Adipocyte (in vitro differentiated cells): ENCODE data around the gene HPSE2.

Source experiments
- DNase-seq: peaks from one replicate; pipeline ENCODE4 v3.0.0-alpha.2; 2015; ENCODE audit warnings: low read depth
- H3K27me3 ChIP-seq: replicated peaks from 2 replicates; pipeline ENCODE4 v1.7.0; 2013; ENCODE audit warnings: mild to moderate bottlenecking, low read length, moderate library complexity; ENCODE audit not compliant: control insufficient read depth, insufficient read depth
- H3K36me3 ChIP-seq: 2 replicates; pipeline ENCODE4 v1.7.0; 2013; ENCODE audit warnings: low read length, mild to moderate bottlenecking, moderate library complexity; ENCODE audit not compliant: control insufficient read depth, insufficient read depth, severe bottlenecking
- H3K4me1 ChIP-seq: 2 replicates; pipeline ENCODE4 v1.7.0; 2013; ENCODE audit warnings: mild to moderate bottlenecking, low read length, moderate library complexity; ENCODE audit not compliant: control insufficient read depth, insufficient read depth
- H3K4me3 ChIP-seq: 2 replicates; pipeline ENCODE4 v1.7.0; 2013; ENCODE audit warnings: mild to moderate bottlenecking, low read length, moderate library complexity
- H3K9ac ChIP-seq: 2 replicates; pipeline ENCODE4 v1.7.0; 2013; ENCODE audit warnings: mild to moderate bottlenecking, low read length, moderate library complexity
- H3K9me3 ChIP-seq: 2 replicates; pipeline ENCODE4 v1.7.0; 2013; ENCODE audit warnings: mild to moderate bottlenecking, low read length, moderate library complexity; ENCODE audit not compliant: control insufficient read depth

The HPSE2 gene

GRCh38 chr10:98422182-98422581 lies 813.5 kb downstream of the HPSE2 start:
- Histone ChIP-seq H3K9me3 (no peaks in the 10 kb centered on the region), H3K27me3 (no peaks in the 10 kb centered on the region)
- no peak for DNase-seq

DNA sequence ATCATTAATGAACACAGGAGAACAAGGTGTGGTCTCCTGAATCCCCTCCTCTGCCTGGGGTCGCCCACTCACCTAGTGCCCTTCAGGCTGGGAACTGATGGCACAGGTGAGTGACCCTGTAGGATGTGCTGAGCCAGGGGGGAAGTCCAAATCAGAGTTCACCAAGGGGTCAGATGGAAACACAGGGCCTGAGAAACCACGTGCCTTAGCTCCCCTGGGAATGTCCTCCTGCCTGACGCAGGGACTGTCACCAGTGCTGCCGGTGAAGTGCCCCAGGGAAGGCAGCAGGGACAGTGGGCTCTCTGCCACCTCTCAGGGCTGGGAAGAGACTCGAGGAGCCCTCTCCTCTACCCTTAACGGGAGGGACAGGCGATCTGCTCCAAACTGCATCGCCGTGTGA lies 814.9 kb downstream of the HPSE2 start:
- no peaks in the 10 kb centered on the region for H3K27me3 ChIP-seq

More at GRCh38 chr10:98422182-98422581, 813.5 kb downstream of the HPSE2 start:
- Histone ChIP-seq H3K9ac (no peak overlapping the region), H3K36me3 (peaks cover 74% of the 10 kb centered on the region), H3K4me3 (no peak overlapping the region), H3K4me1 (no peaks in the 10 kb centered on the region)

GRCh38 chr10:98419469-98420261 lies 816.0 kb downstream of the HPSE2 start:
- Histone ChIP-seq H3K9ac (no peak overlapping the region), H3K9me3 (no peaks in the 10 kb centered on the region), H3K4me1 (peaks cover 11% of the 10 kb centered on the region), H3K27me3 (no peaks in the 10 kb centered on the region), H3K4me3 (no peak overlapping the region), H3K36me3 (peaks cover 71% of the 10 kb centered on the region)
- no peak for DNase-seq

More for the DNA sequence above, 814.9 kb downstream of the HPSE2 start:
- peaks cover 71% of the 10 kb centered on the region for H3K36me3 ChIP-seq
- no peak overlapping the region for H3K4me3 ChIP-seq
- no peaks in the 10 kb centered on the region for H3K9me3 ChIP-seq
- no peak for DNase-seq
- no peak overlapping the region for H3K9ac ChIP-seq
- H3K4me1 ChIP-seq = no peaks in the 10 kb centered on the region

GRCh38 chr10:98418665-98419468 lies 816.8 kb downstream of the HPSE2 start:
- DNase-seq = no peak
- peaks cover 67% of the 10 kb centered on the region for H3K36me3 ChIP-seq
- H3K9ac ChIP-seq = no peak overlapping the region
- no peaks in the 10 kb centered on the region for H3K9me3 ChIP-seq
- H3K4me1 ChIP-seq = peaks cover 19% of the 10 kb centered on the region
- no peak overlapping the region for H3K4me3 ChIP-seq
- no peaks in the 10 kb centered on the region for H3K27me3 ChIP-seq

GRCh38 chr10:98417973-98418664 lies 817.5 kb downstream of the HPSE2 start:
- Histone ChIP-seq H3K9me3 (no peaks in the 10 kb centered on the region), H3K27me3 (no peaks in the 10 kb centered on the region), H3K36me3 (peaks cover 59% of the 10 kb centered on the region), H3K9ac (no peak overlapping the region), H3K4me1 (peaks cover 20% of the 10 kb centered on the region), H3K4me3 (no peak overlapping the region)
- DNase-seq = no peak

- peaks cover 20% of the 10 kb centered on the region for H3K4me1 ChIP-seq
- DNase-seq = no peak
- H3K9ac ChIP-seq = no peak overlapping the region
- no peaks in the 10 kb centered on the region for H3K27me3 ChIP-seq
- H3K36me3 ChIP-seq = peaks cover 53% of the 10 kb centered on the region
- no peak overlapping the region for H3K4me3 ChIP-seq
- H3K9me3 ChIP-seq = no peaks in the 10 kb centered on the region
These were observed 818.1 kb downstream of the HPSE2 start for GRCh38 chr10:98417481-98417959.

GRCh38 chr10:98416606-98417388 lies 818.9 kb downstream of the HPSE2 start:
- Histone ChIP-seq H3K9me3 (no peaks in the 10 kb centered on the region), H3K27me3 (no peaks in the 10 kb centered on the region), H3K4me3 (no peak overlapping the region), H3K36me3 (peaks cover 46% of the 10 kb centered on the region), H3K4me1 (peaks cover 24% of the 10 kb centered on the region), H3K9ac (no peak overlapping the region)
- no peak for DNase-seq

- H3K4me1 ChIP-seq = peaks cover 29% of the 10 kb centered on the region
- H3K27me3 ChIP-seq = no peaks in the 10 kb centered on the region
- H3K4me3 ChIP-seq = no peak overlapping the region
- DNase-seq = peak; percentile 29
- peak overlapping the region; percentile 88 for H3K9ac ChIP-seq
- H3K9me3 ChIP-seq = no peaks in the 10 kb centered on the region
- H3K36me3 ChIP-seq = peaks cover 37% of the 10 kb centered on the region
These were observed 819.9 kb downstream of the HPSE2 start for GRCh38 chr10:98415731-98416119.

DNA sequence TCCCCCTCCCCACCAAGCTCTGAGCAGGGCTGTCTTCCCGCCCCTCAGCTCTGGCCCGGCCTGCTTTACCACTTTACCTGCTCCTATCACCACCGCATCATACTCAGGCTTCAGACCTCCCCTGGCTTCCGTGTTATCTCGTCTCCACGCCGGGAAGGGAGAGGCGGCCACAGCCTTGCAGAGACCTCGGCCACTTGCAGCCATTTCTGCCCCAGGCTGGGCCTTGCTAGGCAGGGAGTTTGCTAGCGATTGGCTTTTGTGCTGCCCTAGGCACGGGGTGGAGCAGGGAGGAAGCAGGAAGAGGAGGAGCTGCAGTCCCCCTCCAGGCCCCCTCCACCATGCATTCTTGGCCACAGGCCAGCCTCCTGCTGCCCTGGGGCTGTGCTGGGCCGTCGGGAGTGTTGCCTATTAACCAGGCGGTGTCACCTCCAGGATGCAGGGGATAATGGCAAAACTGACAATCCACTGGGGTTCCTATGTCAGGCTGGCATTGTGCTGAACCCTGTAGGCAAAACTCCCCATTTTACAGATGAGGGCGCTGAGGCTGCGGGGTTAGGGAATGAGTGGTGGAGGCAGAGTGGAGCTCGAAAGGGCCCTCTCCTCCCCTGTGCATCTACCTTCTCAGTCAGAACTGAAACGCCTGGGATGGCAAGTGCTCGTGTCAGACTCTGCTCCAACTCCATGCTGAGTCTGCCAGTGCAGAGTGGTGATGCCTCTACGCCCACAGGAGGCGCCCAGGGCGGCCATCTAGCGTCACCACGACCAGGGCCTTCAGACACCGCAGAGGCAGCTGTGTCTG lies 820.5 kb downstream of the HPSE2 start, which contains the start of gene PYROXD2:
Gene PYROXD2 (minus strand): TSS at position 251 of the 799 bp plus-strand sequence. CDS start 47 bp downstream, at position 204.
- Histone ChIP-seq H3K4me1 (peaks cover 29% of the 10 kb centered on the region), H3K9ac (peak within 1 kb of the TSS; percentile 88), H3K27me3 (no peaks in the 10 kb centered on the region), H3K9me3 (no peaks in the 10 kb centered on the region), H3K36me3 (peaks cover 37% of the 10 kb centered on the region), H3K4me3 (peak within 1 kb of the TSS; percentile 84)
- DNase-seq = peak; percentile 91

DNA sequence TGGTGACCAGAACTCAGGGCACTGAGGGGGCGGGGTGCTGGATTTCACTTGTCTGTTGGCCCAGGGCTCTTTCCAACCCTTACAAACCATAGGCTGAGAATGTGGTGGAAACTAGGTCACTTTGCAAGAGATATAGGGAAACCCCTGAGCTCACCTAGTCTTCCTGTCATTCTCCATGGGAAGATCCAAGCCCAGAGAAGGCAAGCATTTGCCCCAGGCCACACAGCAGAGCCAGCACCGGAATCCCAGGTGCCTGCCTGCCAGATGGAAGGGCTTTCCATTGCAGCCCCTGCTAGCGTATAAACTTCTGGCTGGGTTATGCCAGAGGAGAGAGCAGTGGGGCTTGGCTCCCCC lies 821.1 kb downstream of the HPSE2 start:
- H3K27me3 ChIP-seq = no peaks in the 10 kb centered on the region
- no peaks in the 10 kb centered on the region for H3K9me3 ChIP-seq
- DNase-seq = peak; percentile 14
- peak overlapping the region; percentile 84 for H3K4me3 ChIP-seq
- peaks cover 29% of the 10 kb centered on the region for H3K4me1 ChIP-seq
- peak overlapping the region; percentile 88 for H3K9ac ChIP-seq
- H3K36me3 ChIP-seq = peaks cover 31% of the 10 kb centered on the region
